Osteocyte (in vitro differentiated cells): ENCODE results near the gene ALDH3B2. TPM values are rescaled to one million over a fixed set of nuclear protein-coding genes. Genes with fewer than 3 reads are reported as not detected.

Experiments
- DNase-seq: peaks from one replicate; pipeline ENCODE4 v3.0.0; 2021; ENCODE audit warnings: mixed read lengths; ENCODE audit not compliant: unreplicated experiment; ENCODE audit errors: extremely low spot score
- H3K27ac Mint-ChIP-seq: one replicate; pipeline ENCODE4 v1.8.0; 2021; ENCODE audit warnings: mild to moderate bottlenecking, mixed read lengths; ENCODE audit not compliant: unreplicated experiment
- H3K27me3 Mint-ChIP-seq: one replicate; pipeline ENCODE4 v1.8.0; 2021; ENCODE audit warnings: mixed read lengths; ENCODE audit not compliant: unreplicated experiment
- H3K36me3 Mint-ChIP-seq: one replicate; pipeline ENCODE4 v1.8.0; 2021; ENCODE audit warnings: mixed read lengths; ENCODE audit not compliant: unreplicated experiment
- H3K4me1 Mint-ChIP-seq: one replicate; pipeline ENCODE4 v1.8.0; 2021; ENCODE audit warnings: mixed read lengths; ENCODE audit not compliant: unreplicated experiment
- H3K4me3 Mint-ChIP-seq: one replicate; pipeline ENCODE4 v1.8.0; 2021; ENCODE audit warnings: mild to moderate bottlenecking, moderate library complexity, mixed read lengths; ENCODE audit not compliant: unreplicated experiment
- H3K9me3 Mint-ChIP-seq: one replicate; pipeline ENCODE4 v1.8.0; 2021; ENCODE audit warnings: mixed read lengths; ENCODE audit not compliant: unreplicated experiment
- total RNA-seq: library from RNA; stranded (reverse); gene quantifications from 2 replicates; pipeline ENCODE4 v1.2.1, GENCODE V29; 2021
- TF ChIP-seq, protein P1 (sequence below): fragments of 200-600 bp; sonication (generic); IDR thresholded peaks from 2 replicates; pipeline ENCODE4 v1.5.0; 2021; ENCODE audit warnings: antibody characterized with exemption, mild to moderate bottlenecking, moderate library complexity

The ALDH3B2 gene
- total RNA-seq, 1 donor from 2014 or later: not detected

DNA sequence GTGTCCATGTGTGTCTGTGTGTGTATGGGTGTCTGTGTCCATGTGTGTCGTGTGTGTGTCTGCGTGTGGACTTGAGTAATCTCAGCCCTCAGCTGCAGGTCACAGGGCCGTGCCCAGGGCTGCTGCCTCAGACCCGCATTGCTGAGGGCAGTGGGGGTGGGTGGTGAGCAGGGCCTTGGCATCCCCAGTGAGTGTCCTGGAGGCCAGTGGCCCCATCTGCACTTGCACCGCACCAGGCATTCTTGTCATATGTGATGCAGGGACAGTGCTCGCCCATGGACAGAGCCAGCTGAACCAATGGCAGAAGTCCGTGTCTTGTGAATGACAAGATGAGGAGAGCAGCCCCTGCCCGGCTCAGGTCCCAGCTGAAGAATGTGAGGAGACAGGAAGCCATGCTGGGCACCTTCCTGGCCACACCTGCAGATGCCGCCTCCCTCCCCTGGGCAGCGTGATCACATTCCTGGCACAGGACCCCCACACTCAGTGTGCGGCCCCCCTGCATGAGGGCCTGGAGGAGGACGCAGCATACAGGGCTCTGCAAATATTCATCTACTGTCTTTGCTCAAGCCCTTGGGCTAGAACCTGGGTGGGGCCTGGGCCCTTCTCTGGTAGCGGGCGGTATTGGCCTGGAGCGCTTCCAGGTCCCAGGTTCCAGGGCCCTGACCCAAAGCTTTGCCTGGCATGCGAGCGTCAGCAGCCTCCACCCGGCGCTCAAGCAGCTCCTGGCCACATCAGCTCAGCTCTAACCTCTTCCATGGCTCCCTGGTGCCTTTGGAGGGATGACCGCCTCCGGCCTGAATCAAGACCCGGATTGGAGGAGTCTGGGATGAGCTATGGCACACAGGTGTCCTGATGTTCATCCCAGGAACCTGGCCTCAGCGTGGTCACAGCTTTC, 3.9 kb downstream of the ALDH3B2 start:
- no peaks in the 10 kb centered on the region for H3K9me3 Mint-ChIP-seq
- H3K36me3 Mint-ChIP-seq: no peaks in the 10 kb centered on the region
- DNase-seq: no peak
- no peak overlapping the region for H3K27ac Mint-ChIP-seq
- no peaks in the 10 kb centered on the region for H3K4me1 Mint-ChIP-seq
- TF ChIP-seq, protein P1, sequence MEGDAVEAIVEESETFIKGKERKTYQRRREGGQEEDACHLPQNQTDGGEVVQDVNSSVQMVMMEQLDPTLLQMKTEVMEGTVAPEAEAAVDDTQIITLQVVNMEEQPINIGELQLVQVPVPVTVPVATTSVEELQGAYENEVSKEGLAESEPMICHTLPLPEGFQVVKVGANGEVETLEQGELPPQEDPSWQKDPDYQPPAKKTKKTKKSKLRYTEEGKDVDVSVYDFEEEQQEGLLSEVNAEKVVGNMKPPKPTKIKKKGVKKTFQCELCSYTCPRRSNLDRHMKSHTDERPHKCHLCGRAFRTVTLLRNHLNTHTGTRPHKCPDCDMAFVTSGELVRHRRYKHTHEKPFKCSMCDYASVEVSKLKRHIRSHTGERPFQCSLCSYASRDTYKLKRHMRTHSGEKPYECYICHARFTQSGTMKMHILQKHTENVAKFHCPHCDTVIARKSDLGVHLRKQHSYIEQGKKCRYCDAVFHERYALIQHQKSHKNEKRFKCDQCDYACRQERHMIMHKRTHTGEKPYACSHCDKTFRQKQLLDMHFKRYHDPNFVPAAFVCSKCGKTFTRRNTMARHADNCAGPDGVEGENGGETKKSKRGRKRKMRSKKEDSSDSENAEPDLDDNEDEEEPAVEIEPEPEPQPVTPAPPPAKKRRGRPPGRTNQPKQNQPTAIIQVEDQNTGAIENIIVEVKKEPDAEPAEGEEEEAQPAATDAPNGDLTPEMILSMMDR: no peak
- no peak overlapping the region for H3K4me3 Mint-ChIP-seq
- peaks cover 7% of the 10 kb centered on the region for H3K27me3 Mint-ChIP-seq

- no peak overlapping the region for H3K4me3 Mint-ChIP-seq
- H3K36me3 Mint-ChIP-seq: no peaks in the 10 kb centered on the region
- no peaks in the 10 kb centered on the region for H3K27me3 Mint-ChIP-seq
- no peak for DNase-seq
- no peaks in the 10 kb centered on the region for H3K9me3 Mint-ChIP-seq
- no peak overlapping the region for H3K27ac Mint-ChIP-seq
- TF ChIP-seq, protein P1: no peak
- no peaks in the 10 kb centered on the region for H3K4me1 Mint-ChIP-seq
Observed at GRCh38 chr11:67668192-67668551, 6.3 kb downstream of the ALDH3B2 start.

GRCh38 chr11:67667490-67668191, 6.8 kb downstream of the ALDH3B2 start:
- no peak overlapping the region for H3K27ac Mint-ChIP-seq
- TF ChIP-seq, protein P1: no peak
- H3K27me3 Mint-ChIP-seq: no peaks in the 10 kb centered on the region
- H3K4me1 Mint-ChIP-seq: no peaks in the 10 kb centered on the region
- H3K36me3 Mint-ChIP-seq: no peaks in the 10 kb centered on the region
- H3K9me3 Mint-ChIP-seq: no peaks in the 10 kb centered on the region
- no peak for DNase-seq
- H3K4me3 Mint-ChIP-seq: no peak overlapping the region

GRCh38 chr11:67666676-67667489, 7.5 kb downstream of the ALDH3B2 start:
- Mint-ChIP-seq H3K27me3 (no peaks in the 10 kb centered on the region), H3K4me3 (no peak overlapping the region), H3K36me3 (no peaks in the 10 kb centered on the region), H3K4me1 (no peaks in the 10 kb centered on the region), H3K9me3 (no peaks in the 10 kb centered on the region), H3K27ac (no peak overlapping the region)
- TF ChIP-seq, protein P1: no peak
- no peak for DNase-seq
